Fibroblast of peridontal ligament (primary cell): ENCODE measurements around the gene PIGR.

Experiments used
- DNase-seq: peaks from one replicate; pipeline ENCODE4 v3.0.0-alpha.2; 2010; ENCODE audit errors: extremely low read depth

PIGR gene

GRCh38 chr1:206946261-206946660 lies at the start of gene PIGR:
Gene PIGR (minus strand): TSS chr1:206946466. CDS start chr1:206940531, 5,935 bp downstream.
- DNase-seq: no peak

DNA sequence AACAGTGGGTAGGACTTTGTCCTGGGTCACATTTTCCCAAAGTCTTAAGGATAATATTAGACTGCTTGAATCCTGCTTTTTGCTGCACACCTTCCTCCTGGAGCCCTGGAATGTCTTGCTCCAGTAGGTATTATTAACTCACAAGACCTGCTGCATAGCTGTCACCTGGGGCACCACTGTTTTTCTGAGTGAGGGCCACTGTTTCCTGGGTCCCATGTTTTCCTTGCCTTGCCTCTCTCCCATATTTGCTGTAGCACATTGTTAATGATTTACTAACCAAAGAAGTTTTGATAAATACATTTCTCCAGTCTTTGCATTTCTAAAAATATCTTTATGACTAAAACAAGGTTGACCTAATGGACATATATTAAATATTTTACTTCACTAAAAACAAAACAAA lies 46.5 kb upstream of the PIGR start:
- DNase-seq: no peak

GRCh38 chr1:206987873-206988272 lies 41.6 kb upstream of the PIGR start:
- no peak for DNase-seq

GRCh38 chr1:206986885-206987284 lies 40.6 kb upstream of the PIGR start:
- no peak for DNase-seq

- no peak for DNase-seq
Observed at GRCh38 chr1:206986402-206986801, 40.1 kb upstream of the PIGR start.

DNA sequence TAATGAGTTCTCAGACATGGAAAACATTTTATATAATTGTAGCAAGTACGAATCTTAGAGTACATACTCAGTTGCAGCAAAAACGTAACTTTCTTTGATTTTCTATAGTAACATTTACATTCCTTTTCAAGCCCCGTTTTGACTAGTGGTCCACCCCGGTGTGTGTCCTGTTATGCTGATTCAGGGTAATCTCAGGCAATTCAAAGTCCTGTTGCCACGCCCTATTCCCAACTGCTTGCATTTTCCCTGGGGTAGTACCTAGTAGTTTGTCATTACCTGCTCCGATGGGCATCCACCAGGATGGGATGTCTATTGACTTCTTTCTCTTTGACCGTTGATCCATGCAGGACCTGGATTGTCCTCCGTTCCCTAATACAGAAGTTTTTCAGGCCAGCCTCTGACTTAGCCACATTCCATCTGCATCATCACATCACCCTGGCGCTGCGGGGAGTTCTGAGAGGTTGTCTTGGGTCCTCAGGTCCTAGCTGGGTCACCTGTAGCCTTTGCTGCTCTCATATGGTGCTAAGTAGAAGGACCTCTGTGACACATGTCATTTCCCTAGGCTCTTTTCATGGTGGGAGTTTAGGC lies 39.0 kb upstream of the PIGR start:
- no peak for DNase-seq

- DNase-seq: peak; percentile 43
Observed at GRCh38 chr1:206982216-206982615, 36.0 kb upstream of the PIGR start.

DNA sequence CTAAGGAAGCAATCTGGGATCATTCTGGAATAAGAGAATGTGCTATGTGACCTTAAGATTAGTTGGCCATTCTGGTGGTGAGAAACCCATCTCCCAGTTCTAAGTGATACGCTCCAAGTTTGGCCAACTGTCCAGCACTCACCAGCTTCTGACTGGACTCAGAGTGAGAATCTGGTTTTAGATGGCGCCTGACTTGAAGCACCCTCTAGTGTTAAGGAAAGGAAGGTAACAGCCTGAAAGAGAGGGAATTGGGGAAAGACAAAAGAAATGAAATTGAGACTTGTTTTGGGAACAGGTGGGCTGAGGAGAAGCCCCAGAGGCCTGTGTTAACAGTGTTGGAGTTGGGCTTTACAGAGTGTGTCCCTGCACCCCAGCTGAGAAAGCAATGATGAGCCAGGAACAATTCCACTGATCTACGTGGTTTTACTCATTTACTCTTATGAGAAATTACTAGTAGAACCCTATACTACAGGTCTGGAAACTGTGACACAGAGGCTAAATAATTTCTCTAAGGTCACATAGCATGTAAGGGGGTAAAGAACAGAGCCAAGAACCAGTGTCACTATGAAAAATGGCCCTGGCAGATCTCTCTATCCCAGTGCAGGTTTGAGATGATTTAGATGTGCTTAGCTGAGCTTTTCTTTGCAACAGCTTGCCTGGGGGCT lies 33.2 kb upstream of the PIGR start:
- DNase-seq: peak; percentile 29

DNA sequence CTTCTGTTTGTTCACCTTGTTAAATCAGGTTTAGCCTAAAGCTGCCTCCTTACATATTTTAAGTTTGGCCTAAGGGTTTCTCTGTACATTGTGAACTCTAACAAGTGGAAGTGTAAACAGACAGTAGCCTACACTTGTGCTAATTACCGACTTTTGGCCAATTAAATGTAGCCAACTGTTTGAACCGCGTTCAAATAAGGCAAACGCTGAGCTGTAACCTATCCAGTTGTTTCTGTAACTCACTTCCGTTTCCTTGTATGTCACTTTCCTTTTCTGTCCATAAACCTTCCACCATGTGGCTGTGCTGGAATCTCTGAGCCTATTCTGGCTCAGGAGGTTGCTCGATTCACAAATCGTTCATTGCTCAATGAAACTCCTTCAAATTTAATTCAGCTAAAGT lies 32.0 kb upstream of the PIGR start:
- DNase-seq: no peak

DNA sequence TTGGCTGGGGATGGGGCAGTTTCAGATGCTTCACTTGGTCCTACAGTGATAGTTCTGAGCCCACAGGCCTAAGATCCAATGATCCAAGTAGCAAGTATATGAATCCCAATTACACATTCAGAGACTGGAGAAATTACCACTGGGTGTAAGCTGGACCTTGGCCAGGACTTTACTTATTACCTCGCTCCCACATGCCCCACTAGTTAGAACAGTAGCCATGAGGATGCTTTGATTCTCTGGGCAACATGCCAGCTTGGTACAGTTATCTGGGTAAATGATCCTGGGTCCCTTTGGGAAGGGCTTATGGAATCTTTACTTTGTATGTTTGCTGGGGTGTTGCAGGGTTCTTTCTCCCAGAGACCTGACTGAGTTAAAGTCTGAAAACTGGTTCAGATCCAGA lies 29.0 kb upstream of the PIGR start:
- DNase-seq: no peak

DNA sequence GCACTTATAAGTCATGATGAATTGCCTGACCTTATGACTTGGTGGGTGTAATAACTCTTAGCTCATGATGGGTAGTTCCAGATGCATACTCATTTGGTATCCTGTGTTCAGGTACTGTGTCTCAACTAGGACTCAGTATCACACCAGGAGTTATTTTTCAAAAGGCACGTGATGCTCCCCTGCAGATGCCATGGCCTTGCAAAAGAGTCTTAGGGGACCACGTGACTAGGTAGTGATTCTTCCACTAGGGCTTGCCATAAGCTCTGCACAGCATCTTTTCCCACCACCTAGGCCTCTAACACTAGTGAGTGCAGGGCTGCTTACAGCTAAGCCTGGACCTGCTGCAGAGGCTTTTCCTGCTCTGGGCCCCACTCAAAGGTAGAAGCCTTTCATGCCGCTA lies 27.9 kb upstream of the PIGR start:
- no peak for DNase-seq

GRCh38 chr1:206972728-206973127 lies 26.5 kb upstream of the PIGR start:
- no peak for DNase-seq

DNA sequence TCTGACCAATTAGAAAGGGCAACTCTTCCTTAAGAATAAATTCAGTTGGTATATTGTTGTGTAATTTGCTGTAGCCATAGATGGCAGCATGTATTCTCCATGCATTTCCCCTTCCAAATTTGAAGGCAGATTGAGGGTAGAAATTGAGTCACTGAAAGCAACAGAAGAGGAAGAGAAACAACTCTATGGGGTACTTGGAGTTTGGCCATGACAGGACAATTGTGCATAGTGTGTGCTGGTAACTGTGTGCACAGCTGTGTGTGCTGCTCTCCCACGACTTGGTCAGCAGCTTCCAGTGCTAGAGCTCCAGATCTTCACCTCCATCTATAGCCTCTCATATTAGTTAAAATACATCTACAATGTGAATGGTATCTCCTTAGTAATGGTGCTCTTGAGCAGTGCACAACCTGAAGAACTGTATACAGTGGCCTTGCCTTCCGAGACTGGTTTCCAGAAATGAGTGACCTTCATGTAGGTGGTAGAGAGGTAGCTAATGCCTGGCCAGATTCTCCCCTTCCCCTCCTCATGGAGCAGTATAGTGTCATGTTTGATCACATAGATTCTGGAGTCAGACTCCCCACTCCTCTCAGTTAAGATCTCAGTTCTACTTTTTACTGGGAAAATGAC lies 24.9 kb upstream of the PIGR start:
- DNase-seq: no peak

- DNase-seq: no peak
Observed at GRCh38 chr1:206970446-206970845, 24.2 kb upstream of the PIGR start, which contains the start of gene FCAMR. Gene FCAMR (minus strand): TSS chr1:206970460. CDS start chr1:206970125, 335 bp downstream.

DNA sequence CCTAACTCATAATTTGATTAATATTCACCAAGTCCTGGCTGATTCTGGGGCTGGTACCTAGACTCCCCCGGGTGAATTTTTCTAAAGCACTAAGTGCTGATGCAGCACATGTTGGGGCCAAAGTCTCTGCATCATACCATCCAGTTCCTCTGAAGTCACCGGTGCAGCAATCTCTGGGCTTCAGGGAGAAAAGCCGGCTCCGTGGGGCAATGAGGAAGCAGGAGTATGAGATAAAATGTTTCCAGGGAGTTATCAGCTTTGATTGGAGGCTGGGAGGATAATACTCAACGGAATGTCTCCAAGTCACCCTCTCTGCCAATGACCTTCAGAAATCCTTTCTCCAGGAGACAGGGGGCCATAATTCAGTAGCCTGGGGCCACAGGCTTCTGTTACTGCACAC lies 22.8 kb upstream of the PIGR start:
- no peak for DNase-seq

DNA sequence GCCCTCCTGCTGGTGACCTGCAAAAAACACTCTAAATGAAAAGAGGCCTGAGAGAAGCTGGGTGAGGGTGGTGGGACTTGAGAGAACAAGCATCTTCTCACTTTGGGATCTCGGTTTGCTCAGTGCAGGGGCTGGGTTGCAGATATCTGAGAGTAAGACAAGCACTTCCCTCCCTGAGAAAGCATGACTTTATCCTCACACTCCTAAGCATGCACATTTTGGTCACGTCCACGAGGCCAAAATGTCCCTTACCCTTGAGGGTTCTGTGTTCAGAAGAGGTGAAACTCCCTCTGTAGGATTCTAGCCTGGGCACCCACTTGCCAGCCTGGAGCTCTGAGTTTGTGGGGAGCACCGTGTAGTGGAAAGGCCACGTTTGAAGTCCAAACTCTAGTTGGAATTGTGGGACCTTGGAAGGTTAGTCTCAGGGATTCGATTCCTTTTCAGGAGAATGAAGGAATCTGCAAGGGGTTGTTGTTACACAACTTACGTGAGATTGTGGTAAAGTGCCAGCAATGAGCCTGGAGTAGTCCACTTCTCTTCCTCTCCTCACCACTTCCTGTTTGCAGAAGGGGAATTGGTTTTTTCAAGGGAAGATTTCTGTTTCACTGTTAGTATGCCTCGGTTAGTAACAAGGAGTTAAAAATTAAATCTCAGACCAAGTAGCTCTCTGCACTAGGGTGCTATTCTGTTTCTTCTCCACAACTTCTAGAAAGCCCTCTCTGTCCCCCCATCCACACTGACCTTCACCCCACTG lies 21.0 kb upstream of the PIGR start:
- peak; percentile 6 for DNase-seq

GRCh38 chr1:206965781-206966180 lies 19.5 kb upstream of the PIGR start:
- no peak for DNase-seq

GRCh38 chr1:206963740-206964139 lies 17.5 kb upstream of the PIGR start:
- DNase-seq: no peak

DNA sequence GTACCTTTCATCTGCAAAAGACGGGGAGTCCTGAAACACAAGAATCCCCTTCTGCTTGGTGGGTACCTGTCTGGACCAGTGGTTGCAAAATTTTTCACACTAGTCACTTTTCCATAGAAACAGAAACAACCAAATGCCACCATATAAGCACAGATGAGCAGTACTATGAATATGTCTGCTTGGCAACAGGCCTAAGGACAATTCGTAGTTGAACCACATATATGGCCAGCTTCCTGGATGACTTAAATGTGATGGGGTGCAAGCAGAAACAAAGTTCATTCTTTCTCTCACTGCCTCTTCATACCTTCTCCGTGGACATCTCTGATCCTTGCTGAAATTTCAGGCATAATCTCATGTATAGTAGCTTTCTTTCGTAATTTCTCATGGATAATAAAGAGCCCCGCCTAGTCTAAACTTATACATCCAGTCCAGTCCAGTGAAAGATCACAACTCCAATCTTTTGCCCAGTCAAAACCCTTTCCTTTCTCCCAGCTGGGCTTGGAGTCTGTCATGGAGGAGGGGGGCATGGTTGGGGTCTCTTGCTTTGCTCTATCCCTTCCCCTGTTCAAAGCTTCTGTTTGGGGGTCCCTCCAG lies 16.9 kb upstream of the PIGR start:
- no peak for DNase-seq

DNA sequence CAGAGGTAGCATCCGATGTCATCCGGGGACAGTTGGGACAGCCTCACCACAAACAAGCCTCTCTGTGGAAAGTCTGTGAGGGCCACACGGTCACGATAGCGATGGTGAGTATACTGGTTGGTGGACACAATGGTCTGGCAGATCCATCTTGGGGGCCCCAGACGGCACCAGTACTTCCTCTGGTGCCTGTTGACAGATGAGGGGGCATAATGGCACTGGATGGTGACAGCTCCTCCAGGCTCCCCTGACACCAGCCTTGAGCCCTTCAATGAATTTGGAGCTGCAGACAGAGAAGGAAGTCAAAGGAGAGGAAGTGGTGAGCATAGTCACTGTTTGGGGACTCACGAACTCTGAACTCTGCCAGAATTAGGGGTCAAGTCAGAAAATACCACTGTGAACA lies 16.0 kb upstream of the PIGR start:
- no peak for DNase-seq

DNA sequence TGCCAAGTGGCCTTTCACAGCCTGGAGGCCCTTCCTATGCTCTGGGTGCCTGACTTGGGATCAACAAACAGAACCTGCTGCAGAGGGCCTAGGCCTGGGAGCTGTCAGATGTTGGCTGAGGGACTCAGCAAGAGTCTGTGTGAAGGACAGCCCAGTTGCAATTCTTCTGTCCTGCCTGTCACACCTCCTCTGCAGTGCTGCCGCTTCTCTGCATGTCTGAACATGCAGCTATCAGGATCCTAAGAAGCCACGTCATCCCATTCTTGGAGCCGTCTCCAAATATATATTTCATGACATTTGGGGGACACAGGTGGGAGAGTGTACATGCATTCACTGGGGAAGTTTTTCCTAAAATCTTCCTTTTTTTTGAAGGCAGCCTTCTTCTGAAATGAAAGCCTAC lies 15.4 kb upstream of the PIGR start:
- DNase-seq: no peak

- DNase-seq: no peak
Observed at GRCh38 chr1:206960676-206961386, 14.6 kb upstream of the PIGR start.
